B cell (primary cell): ENCODE data around the gene GRPEL2.

Experiments
- EZH2 ChIP-seq: IDR thresholded peaks from 2 replicates; pipeline ENCODE4 v1.6.1; 2012; ENCODE audit warnings: borderline replicate concordance, low read depth, mild to moderate bottlenecking, moderate library complexity, low read length; ENCODE audit not compliant: insufficient read depth, poor library complexity, severe bottlenecking
- TF ChIP-seq, protein P1 (sequence below): fragments of 200-600 bp; IDR thresholded peaks from one replicate; pipeline ENCODE4 v1.8.0; 2022; ENCODE audit warnings: antibody characterized with exemption, mild to moderate bottlenecking

DNA sequence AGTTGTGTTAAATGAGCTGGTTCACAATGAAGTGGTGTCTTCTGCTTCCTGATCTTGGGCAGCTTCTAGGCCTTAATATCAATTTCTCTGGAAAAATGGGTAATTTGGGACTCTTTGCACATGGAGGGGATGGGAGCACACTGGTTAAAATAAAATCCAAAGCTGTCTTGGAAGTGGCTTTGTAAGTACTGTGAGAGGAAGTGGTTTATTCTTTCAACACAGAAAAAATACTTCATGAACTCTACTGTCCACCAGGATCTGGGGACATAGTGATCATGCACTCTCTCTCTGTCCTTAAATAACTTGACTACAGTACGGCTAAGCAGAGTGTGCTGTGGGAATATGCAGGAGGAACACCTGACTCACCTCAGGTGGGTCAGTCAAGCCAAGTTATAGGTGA, 15.0 kb downstream of the GRPEL2 start:
- TF ChIP-seq EZH2 = no peak
- TF ChIP-seq, protein P1, sequence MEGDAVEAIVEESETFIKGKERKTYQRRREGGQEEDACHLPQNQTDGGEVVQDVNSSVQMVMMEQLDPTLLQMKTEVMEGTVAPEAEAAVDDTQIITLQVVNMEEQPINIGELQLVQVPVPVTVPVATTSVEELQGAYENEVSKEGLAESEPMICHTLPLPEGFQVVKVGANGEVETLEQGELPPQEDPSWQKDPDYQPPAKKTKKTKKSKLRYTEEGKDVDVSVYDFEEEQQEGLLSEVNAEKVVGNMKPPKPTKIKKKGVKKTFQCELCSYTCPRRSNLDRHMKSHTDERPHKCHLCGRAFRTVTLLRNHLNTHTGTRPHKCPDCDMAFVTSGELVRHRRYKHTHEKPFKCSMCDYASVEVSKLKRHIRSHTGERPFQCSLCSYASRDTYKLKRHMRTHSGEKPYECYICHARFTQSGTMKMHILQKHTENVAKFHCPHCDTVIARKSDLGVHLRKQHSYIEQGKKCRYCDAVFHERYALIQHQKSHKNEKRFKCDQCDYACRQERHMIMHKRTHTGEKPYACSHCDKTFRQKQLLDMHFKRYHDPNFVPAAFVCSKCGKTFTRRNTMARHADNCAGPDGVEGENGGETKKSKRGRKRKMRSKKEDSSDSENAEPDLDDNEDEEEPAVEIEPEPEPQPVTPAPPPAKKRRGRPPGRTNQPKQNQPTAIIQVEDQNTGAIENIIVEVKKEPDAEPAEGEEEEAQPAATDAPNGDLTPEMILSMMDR = no peak
